Stimulated activated effector memory CD8-positive, alpha-beta T cell treated with anti-CD3 and anti-CD28 coated beads, Interleukin-12 subunit alpha, Interleukin-12 subunit beta, amount 100 ng/mL, for 72 hours (primary cell): Measurements from ENCODE around the gene TMEM250.
A peak's percentile ranks its signal among the peaks of the same experiment; 100 is the strongest.

Source experiments
- ATAC-seq: fragments of 150-1000 bp; cut with Tn5 transposase; 2 replicates; pipeline ENCODE4 v1.10.0; 2021
- DNase-seq, 2 donors: peaks; one replicate each; pipeline ENCODE4 v3.0.0; 2021 to 2022; ENCODE audit warnings: low spot score in 2 of 2
- H3K27ac Mint-ChIP-seq: one replicate; pipeline ENCODE4 v1.8.0; 2022; ENCODE audit warnings: mild to moderate bottlenecking, mixed read lengths
- H3K36me3 Mint-ChIP-seq: one replicate; pipeline ENCODE4 v1.8.0; 2022; ENCODE audit warnings: mild to moderate bottlenecking, mixed read lengths
- H3K4me1 Mint-ChIP-seq: one replicate; pipeline ENCODE4 v1.8.0; 2022; ENCODE audit warnings: mixed read lengths
- H3K4me3 Mint-ChIP-seq: one replicate; pipeline ENCODE4 v1.8.0; 2022; ENCODE audit warnings: mild to moderate bottlenecking, mixed read lengths
- H3K9me3 Mint-ChIP-seq: one replicate; pipeline ENCODE4 v1.8.0; 2022; ENCODE audit warnings: mixed read lengths

TMEM250 gene, protein sequence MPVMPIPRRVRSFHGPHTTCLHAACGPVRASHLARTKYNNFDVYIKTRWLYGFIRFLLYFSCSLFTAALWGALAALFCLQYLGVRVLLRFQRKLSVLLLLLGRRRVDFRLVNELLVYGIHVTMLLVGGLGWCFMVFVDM

DNA sequence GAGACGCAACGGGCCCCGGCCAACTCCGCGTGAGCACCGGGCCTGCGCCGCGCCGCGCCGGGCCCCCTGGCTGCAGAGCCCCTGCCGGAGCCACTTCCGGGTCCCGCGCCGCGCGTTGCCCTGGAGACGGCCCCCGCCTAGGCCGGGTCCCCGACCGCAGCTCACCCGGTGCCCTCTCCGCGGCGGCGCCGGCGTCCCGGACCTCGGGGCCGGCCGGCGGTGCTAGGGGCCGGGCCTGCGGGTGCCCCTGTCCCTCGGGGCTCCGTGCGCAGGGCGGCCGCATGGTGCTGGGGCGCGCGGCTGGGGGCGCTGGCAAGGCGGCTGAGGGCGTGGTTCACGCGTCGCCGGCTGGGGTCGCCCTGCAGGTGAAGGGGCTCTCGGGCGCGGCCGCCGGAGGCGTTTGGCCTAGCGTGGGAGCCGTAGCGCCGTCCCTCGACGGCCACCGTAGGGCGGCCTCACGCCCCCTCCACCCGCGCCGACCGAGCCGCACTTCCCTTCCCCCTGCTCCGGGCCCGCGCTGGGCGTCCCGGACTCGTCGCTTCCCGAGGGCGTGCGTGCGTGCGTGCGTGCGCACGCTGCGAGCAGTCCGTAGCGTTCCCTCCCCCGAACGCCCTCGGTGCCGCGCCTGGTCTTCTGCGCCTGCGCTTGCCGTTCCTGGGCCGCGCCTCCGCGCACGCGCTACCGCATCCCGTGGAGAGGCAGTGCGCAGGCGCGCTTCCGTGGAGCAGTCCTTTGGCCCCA is at the start of gene TMEM250:
TSS of gene TMEM250 (minus strand) at position 556 of the 741 bp plus-strand sequence. CDS start 1,975 bp downstream, outside the sequence.
- DNase-seq (peak; percentile 96 to 97), ATAC-seq (peak; percentile 93)
- Mint-ChIP-seq H3K4me3 (peak within 1 kb of the TSS; percentile 69), H3K4me1 (peaks cover 14% of the 10 kb centered on the region), H3K27ac (peak within 1 kb of the TSS; percentile 81), H3K36me3 (peaks cover 10% of the 10 kb centered on the region), H3K9me3 (no peaks in the 10 kb centered on the region)

DNA sequence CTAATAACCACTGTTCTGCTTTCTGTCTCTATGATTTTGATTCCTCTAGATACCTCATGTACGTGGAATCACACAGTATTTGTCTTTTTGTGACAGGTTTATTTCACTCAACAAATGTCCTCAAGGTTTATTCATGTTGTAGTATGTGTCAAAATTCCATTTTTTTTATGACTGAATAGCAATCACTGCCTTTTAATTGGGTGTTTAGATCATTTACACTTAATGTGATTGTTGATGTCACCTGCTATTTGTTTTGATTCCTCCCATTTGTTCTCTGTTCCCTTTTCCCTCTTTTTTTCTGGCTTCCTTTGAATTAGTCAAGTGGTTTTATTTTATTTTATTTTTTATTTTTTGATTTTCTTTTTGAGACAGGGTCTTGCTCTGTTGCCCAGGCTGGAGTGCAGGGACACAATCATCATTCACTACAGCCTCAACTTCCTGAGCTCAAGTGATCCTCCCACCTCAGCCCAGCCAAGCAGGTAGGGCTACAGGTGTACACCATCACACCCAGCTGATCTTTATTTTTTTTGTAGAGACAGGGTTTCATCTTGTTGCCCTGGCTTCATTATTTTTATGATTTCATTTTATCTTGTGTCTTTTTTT is 44.7 kb upstream of the TMEM250 start:
- DNase-seq: no peak
- Mint-ChIP-seq H3K4me3 (no peak overlapping the region), H3K9me3 (peaks cover 5% of the 10 kb centered on the region), H3K27ac (no peak overlapping the region), H3K4me1 (no peaks in the 10 kb centered on the region), H3K36me3 (no peaks in the 10 kb centered on the region)
- no peak for ATAC-seq

DNA sequence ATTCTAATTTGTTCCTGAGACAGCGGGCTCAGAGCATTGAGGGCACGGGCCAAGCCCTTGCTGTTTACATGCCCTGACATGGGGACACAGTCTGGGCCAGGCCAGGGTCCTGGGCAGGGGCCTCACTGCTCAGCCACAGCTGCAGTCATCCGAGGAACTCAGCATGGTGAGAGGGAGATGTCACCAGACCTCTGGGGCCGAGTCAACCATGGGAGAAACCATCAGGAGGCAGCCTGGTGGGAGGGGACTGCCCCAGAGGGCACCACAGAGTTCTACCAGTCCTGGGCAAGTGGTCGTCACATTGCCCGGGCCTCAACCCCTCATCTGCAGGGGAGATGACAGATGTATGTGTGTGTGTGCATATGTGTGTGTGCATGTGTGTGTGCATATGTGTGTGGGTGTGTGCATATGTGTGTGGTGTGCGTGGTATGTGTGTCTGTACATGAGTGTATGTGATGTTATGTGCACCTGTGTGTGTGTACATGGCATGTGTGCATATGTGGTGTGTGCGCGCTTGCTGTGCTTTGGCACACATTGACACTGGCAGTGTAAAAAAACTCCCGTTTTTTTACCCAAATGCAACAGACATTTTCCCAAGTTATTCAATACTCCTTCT is 42.4 kb upstream of the TMEM250 start:
- Mint-ChIP-seq H3K27ac (no peak overlapping the region), H3K4me3 (no peak overlapping the region), H3K9me3 (peaks cover 5% of the 10 kb centered on the region), H3K4me1 (no peaks in the 10 kb centered on the region), H3K36me3 (no peaks in the 10 kb centered on the region)
- DNase-seq (no peak), ATAC-seq (no peak)

DNA sequence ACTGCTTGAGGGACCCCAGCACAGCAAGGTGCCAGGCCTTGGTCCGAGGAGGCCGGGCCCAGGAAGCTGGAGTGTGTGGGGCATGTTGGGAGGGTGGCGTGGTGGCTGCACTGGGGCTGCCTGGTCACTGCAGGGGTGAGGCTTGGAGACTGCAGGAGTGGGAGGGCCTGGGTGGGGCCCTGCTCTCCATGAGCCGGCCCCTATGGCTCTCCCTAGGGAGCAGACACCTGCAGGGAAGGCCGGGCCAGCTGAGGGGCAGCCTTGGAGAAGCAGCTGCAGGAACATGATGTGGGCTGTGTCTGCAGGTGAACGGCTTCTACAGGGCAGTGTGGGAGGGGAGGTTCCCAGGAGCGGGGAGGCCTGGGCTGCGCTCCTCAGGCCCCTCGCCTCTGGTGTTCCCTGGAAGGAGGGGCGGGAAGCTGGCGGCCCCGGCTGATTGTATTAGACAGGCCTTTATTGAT is 41.7 kb upstream of the TMEM250 start:
- ATAC-seq: no peak
- Mint-ChIP-seq H3K4me3 (no peak overlapping the region), H3K27ac (no peak overlapping the region), H3K9me3 (peaks cover 5% of the 10 kb centered on the region), H3K4me1 (no peaks in the 10 kb centered on the region), H3K36me3 (no peaks in the 10 kb centered on the region)
- no peak for DNase-seq

DNA sequence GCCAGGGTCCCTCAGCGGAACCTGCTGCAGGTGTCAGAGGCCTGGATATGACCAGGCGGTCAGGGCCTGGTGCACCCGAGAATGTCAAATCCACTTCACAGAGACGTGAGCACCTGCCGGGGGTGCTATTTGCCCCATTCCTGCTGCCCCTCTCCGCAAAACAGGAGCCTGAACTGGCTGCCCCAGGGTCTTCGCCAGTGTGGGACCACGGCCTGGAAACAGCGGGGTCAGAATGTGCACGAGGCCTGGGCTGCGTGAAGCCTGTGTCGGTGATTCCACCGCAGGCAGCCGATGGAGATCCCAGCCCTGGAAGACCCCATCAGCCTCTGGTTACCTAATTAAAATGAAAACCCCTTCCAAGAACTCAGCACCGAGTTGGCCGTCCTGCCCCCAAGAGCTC is 41.2 kb upstream of the TMEM250 start:
- Mint-ChIP-seq H3K9me3 (peaks cover 5% of the 10 kb centered on the region), H3K27ac (no peak overlapping the region), H3K4me3 (no peak overlapping the region), H3K4me1 (no peaks in the 10 kb centered on the region), H3K36me3 (no peaks in the 10 kb centered on the region)
- DNase-seq (no peak), ATAC-seq (no peak)

DNA sequence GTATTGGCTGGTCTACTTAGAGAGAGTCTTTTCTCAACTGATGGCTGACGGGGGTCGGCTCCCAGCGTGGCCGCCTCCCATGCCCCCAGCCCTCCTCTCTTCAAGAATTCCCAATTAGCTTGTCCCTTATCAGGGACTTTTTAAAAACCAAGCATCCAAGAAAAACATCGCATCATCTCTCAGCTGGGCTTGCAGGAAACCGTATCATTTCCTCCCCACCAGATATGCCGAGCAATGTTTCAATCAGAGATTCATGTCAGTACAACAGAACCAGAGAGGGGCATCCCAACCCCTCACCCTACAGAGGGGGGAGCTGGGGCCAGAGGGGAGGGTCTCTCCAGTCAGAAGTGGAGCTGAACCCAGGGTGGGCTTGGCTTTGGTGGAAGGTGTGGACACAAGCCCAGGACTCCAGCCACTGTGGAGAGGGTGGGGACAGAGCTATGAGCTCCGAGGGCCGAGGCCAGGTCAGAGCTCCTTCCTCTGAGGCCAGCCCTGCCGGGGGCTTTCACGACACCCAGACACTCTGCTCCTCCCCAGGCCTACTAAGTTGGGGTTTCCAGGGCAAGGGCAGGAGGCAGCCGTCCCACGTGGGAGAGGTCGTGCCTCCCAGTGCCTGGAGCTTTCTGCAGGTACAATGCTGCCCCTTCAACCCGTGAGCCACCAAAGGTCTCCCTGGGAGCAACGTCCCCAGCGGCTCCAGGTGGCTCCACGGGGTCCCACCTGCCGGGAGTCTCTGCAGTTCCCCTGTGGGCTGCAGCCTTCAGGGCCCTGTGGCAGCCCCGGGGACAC is 39.0 kb upstream of the TMEM250 start:
- no peak for DNase-seq
- no peak overlapping the region for H3K4me3 Mint-ChIP-seq
- H3K36me3 Mint-ChIP-seq: no peaks in the 10 kb centered on the region
- ATAC-seq: no peak
- no peaks in the 10 kb centered on the region for H3K9me3 Mint-ChIP-seq
- H3K4me1 Mint-ChIP-seq: no peaks in the 10 kb centered on the region
- H3K27ac Mint-ChIP-seq: no peak overlapping the region

DNA sequence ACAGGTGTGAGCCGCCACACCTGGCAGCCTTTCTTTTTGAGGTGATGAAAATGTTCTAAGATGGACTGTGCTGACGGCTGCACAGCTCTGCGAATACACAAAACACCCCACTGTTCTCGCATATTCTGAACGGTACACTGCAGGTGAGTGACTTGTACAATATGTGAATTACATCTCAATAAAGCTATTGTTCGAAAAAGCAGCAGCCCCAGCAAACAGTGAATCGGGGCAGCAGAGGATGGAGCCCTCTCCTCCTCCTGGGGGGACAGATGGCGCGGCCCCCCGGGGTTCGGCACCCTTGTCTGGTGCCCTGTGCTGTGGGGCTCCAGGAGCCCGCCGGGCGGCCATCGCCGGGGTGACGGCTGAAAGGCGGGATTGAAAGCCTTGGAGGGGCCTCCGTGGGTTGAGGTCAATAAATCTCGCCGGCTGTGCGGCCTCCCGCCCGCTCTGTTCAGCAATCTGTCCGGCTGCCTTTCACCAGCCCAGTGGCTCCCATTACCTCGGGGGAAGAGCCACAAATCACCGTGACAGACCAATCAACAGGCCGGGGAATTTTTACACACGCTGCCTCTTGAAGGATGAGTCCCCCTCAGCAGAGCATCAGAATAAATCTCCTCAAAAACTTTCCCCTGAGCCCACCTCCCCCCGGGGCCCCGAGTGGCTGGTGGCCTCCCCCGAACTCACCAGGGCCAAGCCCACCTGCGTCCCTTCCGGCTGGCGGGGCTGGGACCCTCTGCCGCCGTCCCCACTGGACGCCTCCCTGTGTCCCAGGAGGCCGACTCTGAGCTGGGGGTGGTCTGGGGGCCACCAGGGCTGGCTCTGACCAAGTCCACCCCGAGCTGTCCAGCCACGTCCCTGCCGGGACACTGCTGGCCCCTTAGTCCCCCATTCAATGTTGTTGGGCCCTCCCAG is 37.8 kb upstream of the TMEM250 start:
- DNase-seq (no peak), ATAC-seq (no peak)
- Mint-ChIP-seq H3K27ac (no peak overlapping the region), H3K36me3 (no peaks in the 10 kb centered on the region), H3K9me3 (no peaks in the 10 kb centered on the region), H3K4me1 (no peaks in the 10 kb centered on the region), H3K4me3 (no peak overlapping the region)

DNA sequence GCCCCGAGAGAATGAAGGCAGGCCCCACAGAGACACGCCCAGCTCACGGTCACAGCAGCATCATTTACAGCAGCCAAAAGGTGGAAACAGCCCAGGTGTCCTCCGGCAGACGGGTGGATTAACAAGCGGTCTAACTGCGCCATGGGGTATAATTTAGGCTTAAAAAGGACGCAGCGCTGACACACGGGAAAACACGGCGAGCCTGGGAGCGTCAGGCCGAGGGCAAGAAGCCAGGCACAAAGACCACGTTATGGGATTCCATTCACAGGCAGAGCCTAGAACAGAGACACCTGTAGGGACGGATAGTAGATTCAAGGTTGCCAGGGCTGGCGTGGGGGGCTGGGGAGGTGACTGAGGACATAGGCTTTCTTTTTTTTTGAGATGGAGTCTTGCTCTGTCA is 36.9 kb upstream of the TMEM250 start:
- H3K36me3 Mint-ChIP-seq: no peaks in the 10 kb centered on the region
- DNase-seq: no peak
- H3K27ac Mint-ChIP-seq: no peak overlapping the region
- H3K4me1 Mint-ChIP-seq: no peaks in the 10 kb centered on the region
- no peak for ATAC-seq
- H3K9me3 Mint-ChIP-seq: no peaks in the 10 kb centered on the region
- no peak overlapping the region for H3K4me3 Mint-ChIP-seq

DNA sequence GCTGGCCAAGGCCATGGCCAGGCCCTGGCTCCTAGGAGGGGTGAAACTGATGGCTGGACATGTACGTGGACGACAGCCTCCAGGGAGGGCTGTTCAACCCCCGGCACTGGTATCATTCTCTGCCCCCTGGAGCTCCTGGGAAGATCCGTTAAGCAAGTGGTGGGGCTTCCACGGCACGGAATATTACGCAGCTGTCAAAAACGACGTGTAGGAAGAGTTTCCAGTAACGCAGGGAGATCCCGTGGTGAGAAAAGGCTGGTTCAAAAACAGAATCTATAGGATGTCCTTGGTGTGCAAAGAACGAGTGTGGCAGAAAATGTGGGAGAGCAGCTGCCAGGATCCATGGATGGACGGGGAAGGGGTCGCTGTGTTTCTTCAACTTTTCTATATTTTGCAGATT is 36.3 kb upstream of the TMEM250 start:
- DNase-seq (no peak), ATAC-seq (no peak)
- H3K9me3 Mint-ChIP-seq: no peaks in the 10 kb centered on the region
- no peaks in the 10 kb centered on the region for H3K4me1 Mint-ChIP-seq
- H3K4me3 Mint-ChIP-seq: no peak overlapping the region
- H3K27ac Mint-ChIP-seq: no peak overlapping the region
- no peaks in the 10 kb centered on the region for H3K36me3 Mint-ChIP-seq

DNA sequence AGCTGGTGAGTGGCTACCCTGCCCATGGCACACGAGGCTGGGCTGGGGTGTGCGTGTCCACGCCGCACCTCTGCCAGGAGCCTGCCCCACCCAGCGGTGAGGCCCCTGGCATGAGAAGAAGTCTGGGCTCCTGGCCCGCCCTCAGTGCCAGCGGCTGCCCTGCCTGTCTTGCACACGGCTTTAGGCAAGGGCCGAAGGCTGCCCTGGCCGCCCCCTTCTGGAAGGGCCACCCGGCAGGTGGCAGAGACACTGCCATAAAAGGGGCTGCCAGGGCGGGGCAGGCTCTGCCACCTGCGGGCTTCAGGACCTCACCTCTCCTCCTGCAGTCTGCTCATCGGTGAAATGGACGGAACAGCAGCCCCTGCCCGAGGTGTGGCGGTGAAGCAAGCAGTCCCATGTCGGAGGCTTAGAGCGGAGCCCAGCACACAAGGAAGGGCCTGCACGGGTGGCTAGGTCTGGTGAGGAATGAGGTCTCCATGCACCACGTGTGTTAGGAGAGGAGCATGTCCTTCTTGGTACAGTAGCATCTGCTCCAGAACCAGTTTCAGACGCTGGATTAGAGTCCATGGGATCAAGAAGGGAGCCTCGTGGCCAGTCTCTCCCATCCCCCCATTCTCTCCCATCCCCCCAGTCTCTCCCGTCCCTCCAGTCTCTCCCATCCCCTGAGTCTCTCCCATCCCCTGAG is 34.8 kb upstream of the TMEM250 start:
- Mint-ChIP-seq H3K4me3 (no peak overlapping the region), H3K9me3 (no peaks in the 10 kb centered on the region), H3K4me1 (no peaks in the 10 kb centered on the region), H3K36me3 (no peaks in the 10 kb centered on the region), H3K27ac (no peak overlapping the region)
- ATAC-seq: peak; percentile 9
- DNase-seq: no peak

DNA sequence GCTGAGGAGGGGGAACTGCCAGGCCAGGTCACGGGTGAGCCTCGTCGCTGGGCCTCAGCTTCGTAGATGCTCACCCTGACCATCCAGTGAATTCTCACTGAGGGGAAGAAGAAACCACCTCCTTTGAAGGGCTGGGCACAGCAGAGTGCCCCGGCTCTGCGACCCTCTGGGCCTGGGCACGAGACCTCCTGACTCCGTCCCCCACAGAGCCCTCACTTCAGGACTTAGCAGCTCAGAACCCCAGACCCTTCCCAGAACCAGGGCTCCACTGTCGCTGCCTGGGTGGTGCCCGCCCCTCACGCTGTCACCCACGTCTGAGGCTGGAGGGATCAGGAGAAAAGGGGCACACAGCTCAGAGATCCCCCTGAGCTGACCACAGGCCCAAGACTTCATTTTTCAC is 34.3 kb upstream of the TMEM250 start:
- Mint-ChIP-seq H3K4me3 (no peak overlapping the region), H3K27ac (no peak overlapping the region), H3K36me3 (no peaks in the 10 kb centered on the region), H3K9me3 (no peaks in the 10 kb centered on the region), H3K4me1 (no peaks in the 10 kb centered on the region)
- no peak for DNase-seq
- ATAC-seq: peak; percentile 20

DNA sequence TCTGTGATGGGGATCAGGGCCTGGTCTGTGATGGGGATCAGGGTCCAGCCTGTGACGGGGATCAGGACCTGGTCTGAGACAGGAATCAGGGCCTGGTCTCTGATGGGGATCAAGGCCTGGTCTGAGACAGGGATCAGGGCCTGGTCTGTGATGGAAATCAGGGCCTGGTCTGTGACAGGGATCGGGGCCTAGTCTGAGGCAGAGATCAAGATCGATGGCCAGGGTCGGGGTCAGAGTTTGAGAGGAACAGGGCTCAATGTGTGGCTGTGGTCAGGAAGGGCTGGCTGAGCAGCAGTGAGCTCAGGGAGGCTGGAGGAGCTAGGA is 33.8 kb upstream of the TMEM250 start:
- Mint-ChIP-seq H3K27ac (no peak overlapping the region), H3K4me1 (no peaks in the 10 kb centered on the region), H3K4me3 (no peak overlapping the region), H3K36me3 (no peaks in the 10 kb centered on the region), H3K9me3 (no peaks in the 10 kb centered on the region)
- no peak for DNase-seq
- no peak for ATAC-seq

DNA sequence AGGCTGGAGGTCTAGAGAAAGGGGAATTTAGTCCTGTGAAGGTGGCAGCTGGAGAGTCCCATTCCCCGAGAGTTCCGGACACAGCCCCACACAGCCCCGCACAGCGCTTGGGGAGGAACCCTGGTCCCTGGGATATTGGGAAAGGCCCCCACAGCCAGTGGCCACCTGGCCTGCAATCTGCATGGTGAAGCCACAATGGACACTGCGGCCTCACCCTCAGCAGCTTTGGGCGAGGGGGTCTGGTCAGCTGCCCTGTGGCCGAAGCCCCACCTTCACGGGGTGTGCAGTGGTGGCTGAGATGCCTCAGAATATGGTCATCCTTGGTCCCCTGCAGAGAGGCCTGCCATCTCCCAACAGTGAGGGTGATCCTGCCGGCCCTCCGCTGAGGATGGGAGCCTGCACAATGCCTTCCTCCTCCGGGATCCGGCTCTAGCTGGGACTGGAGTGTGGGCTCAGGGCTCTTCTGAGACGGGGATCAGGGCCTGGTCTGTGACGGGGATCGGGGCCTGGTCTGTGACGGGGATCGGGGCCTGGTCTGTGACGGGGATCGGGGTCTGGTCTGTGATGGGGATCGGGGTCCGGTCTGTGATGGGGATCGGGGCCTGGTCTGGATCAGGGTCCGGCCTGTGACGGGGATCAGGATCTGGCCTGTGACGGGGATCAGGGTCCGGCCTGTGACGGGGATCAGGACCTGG is 33.3 kb upstream of the TMEM250 start:
- H3K9me3 Mint-ChIP-seq: no peaks in the 10 kb centered on the region
- no peak overlapping the region for H3K4me3 Mint-ChIP-seq
- ATAC-seq: peak; percentile 11
- H3K36me3 Mint-ChIP-seq: no peaks in the 10 kb centered on the region
- H3K4me1 Mint-ChIP-seq: no peaks in the 10 kb centered on the region
- no peak overlapping the region for H3K27ac Mint-ChIP-seq
- DNase-seq: no peak
